Stimulated activated CD8-positive, alpha-beta memory T cell treated with anti-CD3 and anti-CD28 coated beads, Interleukin-7, amount 100 ng/mL, for 48 hours (primary cell): ENCODE results near the gene PRKN.
A peak's percentile ranks its signal among the peaks of the same experiment; 100 is the strongest.

Source experiments
- DNase-seq, 2 donors: peaks; one replicate each; pipeline ENCODE4 v3.0.0-alpha.2; 2020; ENCODE audit warnings: low read depth in 1 of 2; ENCODE audit errors: extremely low read depth in 1 of 2

PRKN gene

GRCh38 chr6:162082520-162082919 is 645.0 kb downstream of the PRKN start:
- no peak for DNase-seq

- DNase-seq: no peak
These were observed 648.9 kb downstream of the PRKN start for GRCh38 chr6:162078667-162079066.

- DNase-seq: no peak
These were observed 649.4 kb downstream of the PRKN start for GRCh38 chr6:162078126-162078525.

- DNase-seq: no peak
These were observed 650.8 kb downstream of the PRKN start for GRCh38 chr6:162076816-162077215.

DNA sequence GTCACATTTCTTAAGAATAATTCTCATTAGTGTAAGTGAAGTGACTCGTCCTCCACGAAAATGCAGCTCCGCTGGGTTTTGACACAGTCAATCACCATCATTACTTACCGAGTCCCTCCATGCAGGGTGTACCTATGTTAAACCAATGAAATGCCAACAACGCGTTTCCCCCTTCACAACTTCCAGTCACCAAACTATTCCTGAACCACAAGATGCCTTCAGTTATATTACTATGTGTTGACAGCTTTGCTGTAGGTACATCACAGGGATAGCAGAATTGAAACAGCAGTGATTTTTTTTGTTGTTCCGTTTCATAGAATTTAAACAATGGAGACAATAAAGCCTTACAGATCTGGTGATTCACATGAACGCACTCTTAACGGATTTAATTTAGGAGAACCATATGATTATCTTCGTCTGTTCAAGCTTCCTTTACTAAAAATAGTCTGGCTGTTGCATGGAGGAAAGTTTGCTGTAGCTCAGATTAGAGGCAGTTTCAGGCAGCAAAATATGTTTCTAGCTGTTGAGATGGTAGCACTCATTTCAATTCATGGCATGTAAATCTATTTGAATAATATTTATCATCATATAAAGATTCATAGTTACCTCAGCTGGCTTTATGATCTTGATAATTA is 652.8 kb downstream of the PRKN start:
- DNase-seq: no peak

- no peak for DNase-seq
These were observed 656.9 kb downstream of the PRKN start for GRCh38 chr6:162070639-162071038.

DNA sequence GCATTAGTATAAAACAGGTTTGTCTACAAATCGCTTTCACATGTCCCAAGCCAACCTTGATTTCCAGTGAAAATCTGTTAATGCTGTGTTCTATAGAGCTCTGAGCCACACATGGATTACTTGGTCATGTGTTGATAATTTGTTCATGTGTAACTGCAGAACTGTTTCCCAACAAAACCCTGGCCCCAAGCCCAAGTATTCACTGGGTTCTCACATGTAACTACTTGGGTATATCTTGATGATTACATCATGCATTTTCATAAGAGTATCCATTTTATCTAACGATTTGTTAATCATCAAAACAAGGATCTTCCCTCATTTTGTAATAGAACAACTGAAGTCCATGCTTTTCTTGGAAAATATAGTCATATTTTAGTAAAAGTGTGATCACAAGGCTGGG is 657.6 kb downstream of the PRKN start:
- no peak for DNase-seq

DNA sequence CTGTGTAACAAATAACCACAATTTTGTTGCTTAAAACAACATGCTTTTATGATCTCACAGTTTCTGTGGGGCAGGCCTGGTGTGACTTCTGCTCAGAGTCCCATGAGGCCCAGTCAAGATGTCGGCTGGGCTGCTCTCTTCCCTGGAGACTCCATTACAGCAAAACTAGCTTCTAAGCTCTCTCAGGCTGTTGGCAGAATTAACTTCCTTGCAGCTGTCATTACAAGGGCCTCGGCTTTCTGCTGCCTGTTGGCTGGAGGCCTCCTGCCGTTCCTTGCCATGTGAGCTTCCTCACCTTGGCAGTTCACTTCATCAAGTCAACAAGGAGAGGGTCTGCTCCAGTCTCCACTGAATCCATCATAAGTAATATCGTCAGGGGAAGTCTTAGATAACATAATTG is 659.2 kb downstream of the PRKN start:
- DNase-seq: no peak

- DNase-seq: no peak
These were observed 663.9 kb downstream of the PRKN start for GRCh38 chr6:162063666-162064065.

GRCh38 chr6:162058281-162058875 is 669.2 kb downstream of the PRKN start:
- DNase-seq: no peak

DNA sequence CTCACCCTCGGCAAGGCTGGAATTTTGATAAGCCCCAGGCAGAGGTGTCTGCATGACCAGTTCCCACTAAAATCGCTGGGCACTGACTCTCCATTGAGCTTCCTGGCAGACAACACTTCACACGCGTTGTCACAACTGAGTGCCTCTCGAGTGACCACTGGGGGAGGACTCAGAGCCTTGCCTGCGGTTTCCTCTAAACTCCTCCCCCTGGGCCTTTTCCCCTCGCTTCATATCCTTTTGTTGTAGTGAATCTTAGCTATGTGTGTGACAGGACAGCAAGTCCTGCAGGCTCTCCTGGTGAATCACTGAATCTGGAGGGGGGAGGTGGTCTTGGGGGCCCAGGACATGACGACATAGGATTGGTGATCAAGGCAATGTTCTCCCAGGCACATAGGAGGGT is 670.8 kb downstream of the PRKN start:
- DNase-seq: no peak

DNA sequence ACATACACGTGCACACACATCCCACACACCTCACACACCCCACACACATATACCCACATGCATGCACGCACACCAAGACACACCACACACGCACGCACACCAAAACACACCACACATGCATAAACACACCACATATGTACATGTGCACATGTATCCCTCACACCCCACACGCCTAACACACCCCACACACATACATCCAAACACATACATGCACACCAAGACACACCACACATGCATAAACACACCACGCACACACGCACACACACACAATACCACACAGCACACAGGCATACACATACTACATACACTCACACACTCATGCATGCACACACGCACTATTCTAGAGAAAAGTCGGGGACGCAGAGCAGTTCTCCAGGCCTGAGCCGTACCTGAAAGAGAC is 671.5 kb downstream of the PRKN start:
- DNase-seq: no peak

DNA sequence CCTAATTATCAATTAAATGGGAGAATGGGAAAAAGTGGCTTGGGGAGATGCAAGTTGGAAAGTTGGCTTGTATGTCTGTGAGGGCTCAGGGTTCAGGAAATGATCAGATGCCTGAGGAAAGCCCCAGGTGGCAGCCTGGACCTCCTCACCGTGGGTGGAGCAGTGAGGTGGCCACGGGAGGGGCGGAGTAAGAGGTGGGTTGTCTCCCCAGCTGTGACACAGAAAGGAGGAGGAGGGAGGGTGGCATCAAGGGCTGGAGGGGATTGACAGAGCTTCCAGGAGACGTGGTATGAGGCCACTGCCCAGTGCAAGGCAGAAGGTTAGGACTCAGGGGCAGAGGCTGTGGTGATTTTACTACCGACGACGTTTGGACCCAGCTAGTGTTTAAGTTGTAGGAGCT is 672.2 kb downstream of the PRKN start:
- DNase-seq: no peak

GRCh38 chr6:162053084-162053483 is 674.5 kb downstream of the PRKN start:
- DNase-seq: no peak

DNA sequence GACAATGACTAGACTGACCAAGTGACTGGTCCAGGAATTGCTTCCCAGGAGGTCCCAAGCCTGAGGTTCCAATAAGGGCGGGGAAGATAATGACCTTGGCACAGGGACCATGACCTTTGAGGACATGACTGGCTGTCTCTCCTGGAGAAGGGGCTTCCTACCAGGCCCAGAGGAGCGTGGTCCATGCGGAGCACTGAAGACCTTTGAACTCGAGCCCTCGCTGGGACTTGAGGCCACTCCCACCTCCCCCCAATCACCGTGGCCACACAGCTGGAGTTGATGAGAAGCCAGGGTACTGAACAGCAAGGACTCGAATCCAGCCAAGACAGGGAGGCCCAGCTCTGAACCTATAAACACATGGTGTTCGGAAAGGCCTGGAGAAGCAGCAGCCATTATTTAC is 677.0 kb downstream of the PRKN start:
- no peak for DNase-seq

DNA sequence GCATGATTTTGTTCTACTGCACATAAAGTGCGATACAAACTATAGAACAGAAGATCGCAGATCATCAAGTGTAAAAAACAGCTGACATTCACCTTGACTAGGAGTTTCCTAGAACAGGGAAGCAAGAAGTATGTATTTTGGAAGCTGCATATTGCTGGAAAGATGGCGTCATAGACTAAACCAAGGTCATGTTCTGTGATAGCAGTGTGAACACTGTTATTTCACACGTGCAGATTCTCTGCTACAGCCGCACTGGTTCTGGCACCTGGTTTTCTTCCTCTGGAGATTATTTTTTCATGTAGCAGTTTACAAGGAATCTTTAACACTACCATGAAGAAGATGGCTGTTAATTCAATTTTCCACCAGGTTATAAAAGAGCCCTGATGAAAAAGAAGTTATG is 681.2 kb downstream of the PRKN start:
- no peak for DNase-seq

DNA sequence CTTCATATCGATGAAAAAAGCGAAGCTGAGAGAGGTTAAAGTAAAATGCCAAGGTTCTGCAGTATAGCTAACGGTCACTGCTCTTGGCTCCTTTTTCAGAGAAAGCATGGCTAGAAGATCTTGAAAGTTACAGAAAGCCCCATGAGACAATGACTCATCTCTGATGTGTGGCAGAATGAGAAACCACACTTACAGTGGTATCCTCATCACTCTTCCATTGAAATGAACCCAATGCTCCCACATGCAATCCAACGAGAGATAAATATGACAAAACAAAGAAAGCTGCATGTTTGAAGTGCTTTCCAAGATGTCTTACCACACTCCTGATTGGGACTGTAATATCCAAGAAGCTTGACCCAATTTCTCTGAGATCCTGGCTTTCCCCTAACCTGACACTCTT is 694.9 kb downstream of the PRKN start:
- no peak for DNase-seq

DNA sequence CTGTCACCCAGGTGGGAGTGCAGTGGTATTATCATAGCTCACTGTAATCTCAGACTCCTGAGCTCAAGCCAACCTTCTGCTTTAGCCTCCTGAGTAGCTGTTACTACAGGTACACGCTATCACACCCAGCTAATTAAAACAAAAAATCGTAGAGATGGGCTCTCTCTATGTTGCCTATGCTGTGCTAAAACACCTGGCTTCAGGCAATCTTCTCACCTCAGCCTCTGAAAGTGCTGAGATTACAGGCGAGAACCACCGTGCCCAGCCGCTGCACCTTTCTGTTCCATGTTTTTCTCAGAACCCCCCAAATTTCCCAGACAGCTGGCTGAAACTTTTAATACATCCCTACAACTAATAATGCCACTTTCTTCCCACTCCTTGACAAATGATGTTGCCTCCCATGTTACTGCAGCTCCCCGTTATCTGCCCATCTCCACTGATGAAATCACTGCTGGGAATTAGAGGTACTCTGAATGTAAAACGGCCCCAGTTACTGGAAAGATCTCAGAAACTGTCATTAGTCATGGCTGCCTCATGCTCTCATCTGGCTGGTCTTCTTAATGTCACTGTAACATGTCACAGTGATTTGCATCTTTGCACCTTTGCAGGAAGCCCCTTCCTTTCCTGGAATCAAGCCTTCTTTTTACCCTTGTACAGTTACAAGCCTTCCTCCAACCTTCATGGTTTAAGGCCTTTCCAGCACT is 697.5 kb downstream of the PRKN start:
- peak in 1 of 2 donors; percentile 13 for DNase-seq

GRCh38 chr6:162026843-162027242 is 700.7 kb downstream of the PRKN start:
- DNase-seq: no peak

DNA sequence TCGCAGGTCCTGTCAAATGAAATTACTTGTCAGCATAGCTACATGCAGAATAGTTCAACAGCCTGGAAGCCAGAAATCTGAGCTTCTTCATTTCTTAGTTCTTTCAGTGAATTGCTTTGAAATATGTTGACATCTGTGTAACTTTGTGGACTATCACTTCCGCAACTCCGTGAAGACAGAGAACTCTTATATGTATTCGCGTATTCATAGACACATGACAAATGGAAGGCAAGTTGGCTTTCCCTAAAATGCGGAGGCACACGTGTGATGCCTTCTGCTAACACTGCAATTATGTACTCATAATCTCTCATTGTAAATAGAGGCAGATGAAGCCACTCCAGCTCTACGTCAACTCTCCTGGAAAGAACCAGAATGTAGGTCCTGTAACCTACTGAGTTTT is 701.5 kb downstream of the PRKN start:
- DNase-seq: no peak

GRCh38 chr6:162019349-162019748 is 708.2 kb downstream of the PRKN start:
- DNase-seq: no peak

GRCh38 chr6:162017536-162017935 is 710.0 kb downstream of the PRKN start:
- DNase-seq: no peak
